G401 (cell line): ENCODE data around the gene FTL. TPM values are rescaled to one million over a fixed set of nuclear protein-coding genes. Genes with fewer than 3 reads are reported as not detected.

Source experiments
- DNase-seq: peaks from one replicate; pipeline ENCODE4 v3.0.0-alpha.2; 2015; ENCODE audit warnings: low spot score
- in situ Hi-C: cut with HindIII; loops from 2 replicates; pipeline ENCODE4 v1.10.0; 2016; ENCODE audit warnings: low sequenced_read_pairs, mixed read lengths
- total RNA-seq: library from RNA; depleted of rRNA; stranded (reverse); fragments of >200 nt; shearing (Covaris generic); gene quantifications from 2 replicates; pipeline ENCODE4 v1.2.3, GENCODE V29; 2014

The FTL gene
- total RNA-seq, 1 experiment from 2014 or later = 4,146 TPM

DNA sequence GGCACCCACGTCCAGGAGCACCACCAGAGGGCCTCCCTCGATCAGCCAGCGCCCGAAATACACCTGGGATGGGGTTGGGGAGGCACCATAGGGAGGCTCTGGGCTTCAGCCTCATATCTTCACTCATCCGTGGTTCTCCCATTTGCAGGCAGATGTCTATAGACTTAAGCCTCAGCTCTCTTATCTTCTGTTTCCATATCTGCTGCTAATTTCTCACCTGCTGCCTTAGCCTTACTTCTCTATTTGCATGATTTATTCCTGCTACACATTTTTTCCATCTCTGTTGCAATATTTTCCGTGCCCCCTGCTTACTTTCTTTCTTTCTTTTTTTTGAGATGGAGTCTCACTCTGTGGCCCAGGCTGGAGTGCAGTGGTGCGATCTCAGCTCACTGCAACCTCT, 22.2 kb downstream of the FTL start:
- no peak for DNase-seq
- in situ Hi-C loops = no loop called here

DNA sequence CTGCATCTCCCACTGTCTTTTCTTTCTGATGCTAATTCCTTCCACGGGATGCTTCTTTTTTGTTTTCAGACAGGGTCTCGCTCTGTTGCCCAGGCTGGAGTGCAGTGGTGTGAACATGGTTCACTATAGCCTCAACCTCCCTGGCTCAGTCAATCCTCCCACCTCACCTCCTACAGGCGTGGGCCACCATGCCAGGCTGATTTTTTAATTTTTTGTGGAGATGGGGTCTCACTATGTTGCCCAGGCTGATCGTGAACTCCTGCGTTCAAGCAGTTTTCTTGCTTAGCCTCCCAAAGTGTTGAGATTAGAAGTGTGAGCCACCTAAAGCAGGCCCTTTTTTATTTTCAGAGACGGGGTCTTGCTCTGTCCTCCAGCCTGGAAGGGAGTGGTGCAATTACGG, 23.2 kb downstream of the FTL start:
- in situ Hi-C loops = no loop called here
- no peak for DNase-seq

DNA sequence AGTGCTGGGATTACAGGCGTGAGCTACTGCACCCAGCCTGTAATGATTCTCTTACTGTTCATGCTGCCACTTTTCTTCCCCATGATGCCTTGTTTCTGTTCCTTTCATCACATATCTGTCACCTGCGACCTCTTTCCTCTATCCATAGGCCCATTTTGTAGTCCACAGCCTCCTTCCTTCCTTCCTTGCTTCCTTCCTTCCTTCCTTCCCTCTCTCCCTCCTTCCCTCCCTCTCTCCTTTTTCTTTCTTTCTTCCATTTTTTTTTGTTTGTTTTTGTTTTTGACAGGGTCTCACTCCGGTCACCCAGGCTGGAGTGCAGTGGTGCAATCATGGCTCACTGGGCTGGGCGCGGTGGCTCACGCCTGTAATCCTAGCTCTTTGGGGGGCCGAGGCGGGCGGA, 23.8 kb downstream of the FTL start:
- no peak for DNase-seq
- in situ Hi-C loops = no loop called here

DNA sequence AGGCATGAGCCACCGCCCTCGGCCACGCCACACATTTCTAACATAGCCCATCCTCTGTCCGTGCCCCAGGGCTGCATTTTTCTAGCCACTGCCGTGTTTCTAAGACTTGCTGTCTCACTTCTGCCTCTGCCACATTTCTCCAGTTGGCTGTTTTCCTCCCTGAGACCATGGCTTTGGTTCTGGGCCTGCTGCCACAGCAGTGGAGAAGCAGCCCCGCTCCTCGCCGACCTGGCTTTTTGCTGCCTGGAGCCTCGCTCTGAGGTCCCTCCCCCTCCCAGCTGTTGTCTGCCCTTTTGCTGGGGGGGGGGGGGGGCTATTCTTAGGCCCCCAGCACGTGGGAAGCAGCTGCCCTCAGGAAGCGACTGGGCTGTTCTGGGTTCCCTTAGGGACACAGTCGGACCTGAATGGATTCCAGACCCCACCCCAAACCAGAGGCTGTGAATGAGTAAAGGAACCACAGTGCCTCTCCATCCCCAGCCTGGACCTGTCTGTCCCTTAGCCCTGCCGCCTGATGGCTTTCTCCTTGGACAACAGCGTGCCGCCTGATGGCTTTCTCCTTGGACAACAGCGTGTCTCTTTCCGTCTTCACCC, 24.7 kb downstream of the FTL start:
- in situ Hi-C loops = no loop called here
- DNase-seq = peak; percentile 26

DNA sequence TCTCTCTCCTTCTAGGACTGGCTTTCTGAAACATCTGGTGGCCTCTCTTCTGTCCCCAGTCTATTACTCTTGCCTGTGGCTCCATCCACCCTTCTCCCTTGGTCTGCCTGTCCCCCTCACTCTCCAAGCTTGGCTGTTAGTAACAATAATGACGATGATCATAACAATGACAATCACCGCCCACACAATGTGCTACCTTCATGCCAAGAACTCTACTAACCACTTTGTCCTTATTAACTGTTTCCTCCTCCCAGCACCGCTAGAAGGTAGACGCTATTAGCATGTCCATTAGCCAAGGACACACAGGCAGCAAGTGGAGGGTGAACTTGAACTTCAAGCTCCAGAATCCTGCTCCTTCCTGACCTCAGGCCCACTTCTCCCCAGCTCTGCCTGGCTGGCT, 25.3 kb downstream of the FTL start:
- in situ Hi-C loops = no loop called here
- DNase-seq = no peak

DNA sequence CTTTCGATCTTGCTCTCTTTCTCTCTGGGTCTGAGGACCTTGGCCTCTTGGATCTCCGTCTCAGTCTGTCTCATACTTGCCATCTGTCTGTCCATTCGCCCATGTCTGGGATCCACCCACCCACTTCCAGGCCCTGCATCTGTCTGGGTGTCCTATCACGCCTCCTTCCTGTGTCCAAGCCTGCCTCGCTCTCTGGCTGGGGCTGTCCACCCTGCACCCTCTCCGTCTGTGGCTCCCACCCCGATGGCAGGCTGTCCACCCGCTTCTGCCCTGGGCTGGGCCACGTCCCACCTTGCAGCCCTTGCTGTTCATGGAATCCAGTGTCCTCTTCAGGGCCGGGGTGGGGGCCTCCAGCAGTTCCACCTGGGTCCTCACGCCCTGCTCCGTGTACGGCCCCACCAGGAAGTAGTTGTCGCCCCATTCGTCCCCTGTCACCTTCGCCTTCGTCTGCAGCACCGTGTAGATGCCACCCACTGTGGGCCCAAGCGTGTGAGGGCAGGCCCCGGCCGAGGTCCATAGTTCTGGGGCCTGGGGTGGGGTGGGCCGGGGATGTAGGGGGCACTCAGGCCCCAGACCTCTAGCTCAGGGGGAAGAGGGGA, 26.0 kb downstream of the FTL start:
- in situ Hi-C loops = no loop called here

DNA sequence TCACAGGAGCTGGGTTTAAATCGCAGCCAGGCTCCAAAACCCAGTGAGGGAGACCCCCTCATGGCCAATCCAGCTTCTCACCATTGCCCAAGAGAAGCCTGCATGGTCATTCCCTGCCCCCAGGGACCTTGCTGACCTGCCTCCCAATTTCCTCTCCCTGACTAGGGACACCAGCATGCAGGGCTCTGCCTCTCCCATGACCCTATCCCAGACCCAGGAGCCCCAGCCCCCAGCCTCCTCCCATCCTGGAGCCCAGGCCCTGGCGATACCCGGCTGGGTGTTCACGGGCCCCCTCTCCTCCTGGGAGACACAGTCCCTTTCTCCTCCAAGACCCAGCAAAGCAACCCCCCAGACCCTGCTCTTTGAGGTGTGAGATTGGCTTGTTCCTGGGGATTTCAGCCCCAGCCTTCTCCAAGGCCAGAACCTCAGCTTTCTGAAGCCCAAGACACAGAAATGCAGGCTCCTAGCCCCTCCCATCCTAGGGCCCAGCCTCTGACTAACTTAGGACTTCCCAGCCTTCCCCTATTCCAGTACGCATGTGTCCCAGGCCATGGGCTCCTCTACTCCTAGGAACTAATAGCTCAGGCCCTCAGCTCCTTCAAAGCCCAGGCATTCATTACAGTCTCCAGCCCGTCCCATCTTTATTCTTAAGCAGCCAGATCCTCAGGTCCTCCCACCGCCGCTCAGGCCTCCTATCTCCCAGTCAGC, 26.9 kb downstream of the FTL start:
- in situ Hi-C loops = no loop called here
- DNase-seq = peak; percentile 58

More for the DNA sequence above, 26.0 kb downstream of the FTL start:
- DNase-seq = no peak

DNA sequence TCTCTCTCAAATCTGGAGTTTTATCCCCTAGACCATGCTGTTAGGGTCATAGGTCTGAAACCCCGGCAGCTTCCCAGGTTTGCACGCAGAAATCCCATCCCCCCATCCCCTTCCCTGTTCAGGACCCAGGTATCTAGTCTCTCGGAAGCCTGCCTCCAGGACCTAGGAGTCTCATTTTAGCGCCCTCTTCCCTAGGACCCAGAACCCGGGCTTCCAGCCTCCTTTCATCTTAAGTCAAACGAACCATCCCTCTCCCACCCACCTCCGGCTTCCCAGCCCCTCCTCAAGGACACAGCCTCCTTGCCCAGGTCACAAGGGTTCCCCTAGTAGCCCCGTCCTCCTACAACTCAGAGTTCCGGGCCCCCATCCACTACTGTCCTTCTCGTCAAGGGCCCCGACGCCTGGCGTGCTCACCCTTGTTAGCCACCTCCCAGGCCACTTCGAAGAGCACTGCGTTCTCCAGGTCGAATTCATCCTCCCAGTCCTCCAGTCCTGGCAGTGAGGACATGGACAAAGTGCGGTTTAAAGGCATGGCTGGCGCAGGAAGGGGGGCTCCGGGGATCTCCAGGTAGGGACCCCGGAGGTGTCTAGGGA, 27.6 kb downstream of the FTL start:
- DNase-seq = peak; percentile 47
- in situ Hi-C loops = no loop called here

DNA sequence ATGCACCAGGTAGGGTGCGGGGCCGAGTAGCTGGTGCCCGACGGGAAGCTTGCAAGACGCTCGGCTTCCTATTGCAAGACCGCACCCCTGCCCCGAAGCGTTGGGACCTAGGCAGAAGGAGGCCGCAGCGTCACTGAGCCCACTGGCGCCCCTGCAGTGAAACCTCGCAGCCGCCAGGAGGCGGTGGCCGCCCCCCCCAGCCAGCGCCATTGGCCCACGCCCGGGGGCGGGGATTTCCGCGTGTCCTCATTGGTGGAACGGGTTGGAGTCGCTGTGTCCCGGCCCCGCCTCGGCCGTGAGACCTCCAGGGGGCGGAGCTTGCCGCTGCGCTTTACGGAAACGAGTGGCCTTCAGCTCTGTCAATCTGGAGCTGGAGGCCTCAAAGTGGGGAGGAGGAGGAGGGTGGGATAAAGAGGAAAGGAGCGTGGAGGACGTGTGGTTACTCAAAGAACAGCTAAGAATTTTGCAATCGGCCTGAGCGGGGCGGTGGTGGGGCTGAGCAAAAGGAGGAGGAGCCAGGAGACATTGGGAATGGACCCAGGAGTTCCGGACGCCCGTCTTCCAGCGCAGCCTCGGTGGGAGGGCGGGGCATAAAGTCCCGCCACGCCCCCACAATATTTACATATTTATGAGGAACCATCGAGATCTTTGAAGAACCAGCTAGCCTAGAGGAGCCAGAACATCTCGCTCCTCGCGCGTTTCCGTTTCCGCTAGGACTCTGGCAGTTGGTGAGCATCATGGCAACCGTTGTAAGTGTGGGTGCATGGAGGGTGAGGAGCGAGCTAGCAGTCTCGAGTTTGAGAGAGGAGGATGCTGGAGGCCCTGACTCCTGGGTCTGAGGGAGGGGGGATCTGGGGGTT, 28.3 kb downstream of the FTL start, which contains the start of the genes GYS1 and RUVBL2:
Gene GYS1 (minus strand): TSS at position 135 of the 860 bp plus-strand sequence. CDS start 197 bp downstream, outside the sequence.
Gene RUVBL2 (plus strand): TSS at position 713 of the 860 bp plus-strand sequence. CDS start 25 bp downstream, at position 738.
- peak; percentile 100 for DNase-seq
- in situ Hi-C loops = no loop called here

DNA sequence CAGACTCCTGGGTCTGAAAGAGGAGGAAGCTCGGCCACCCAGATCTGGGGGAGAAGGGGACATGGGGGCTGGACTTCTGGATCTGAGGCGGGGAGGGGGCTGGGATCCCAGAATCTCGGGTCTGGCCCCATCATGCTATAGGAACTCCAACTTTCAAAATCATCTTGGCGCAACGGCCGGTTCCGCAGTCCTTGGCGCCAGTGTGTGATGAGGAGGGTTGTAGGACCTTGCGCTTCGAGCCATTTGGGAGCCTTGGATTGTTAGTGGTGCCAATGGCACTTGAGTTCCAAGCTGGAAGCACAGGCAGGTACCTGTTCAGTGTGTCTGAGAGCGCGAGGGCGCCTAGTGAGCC, 28.9 kb downstream of the FTL start:
- DNase-seq = no peak
- in situ Hi-C loops = no loop called here

DNA sequence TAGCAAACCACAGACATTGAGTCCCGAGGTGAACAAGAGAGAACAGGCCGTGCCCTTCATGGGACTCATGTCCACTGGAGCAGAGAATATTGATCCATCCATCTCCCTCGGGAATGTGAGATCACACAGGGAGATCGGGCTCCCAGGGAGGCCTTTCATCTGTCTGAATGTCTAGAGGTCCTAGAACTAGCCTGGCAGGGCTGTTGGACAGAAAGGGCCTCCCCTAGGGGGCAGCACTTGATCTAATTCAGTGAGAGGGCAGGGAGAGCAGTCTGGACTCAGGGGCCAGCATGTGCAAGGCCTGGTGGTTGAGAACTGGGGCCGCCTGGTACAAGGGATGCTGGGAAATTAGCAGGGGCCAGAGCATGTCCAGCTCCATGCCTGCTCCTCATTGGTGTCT, 32.9 kb downstream of the FTL start:
- in situ Hi-C loops = no loop called here
- DNase-seq = peak; percentile 33

DNA sequence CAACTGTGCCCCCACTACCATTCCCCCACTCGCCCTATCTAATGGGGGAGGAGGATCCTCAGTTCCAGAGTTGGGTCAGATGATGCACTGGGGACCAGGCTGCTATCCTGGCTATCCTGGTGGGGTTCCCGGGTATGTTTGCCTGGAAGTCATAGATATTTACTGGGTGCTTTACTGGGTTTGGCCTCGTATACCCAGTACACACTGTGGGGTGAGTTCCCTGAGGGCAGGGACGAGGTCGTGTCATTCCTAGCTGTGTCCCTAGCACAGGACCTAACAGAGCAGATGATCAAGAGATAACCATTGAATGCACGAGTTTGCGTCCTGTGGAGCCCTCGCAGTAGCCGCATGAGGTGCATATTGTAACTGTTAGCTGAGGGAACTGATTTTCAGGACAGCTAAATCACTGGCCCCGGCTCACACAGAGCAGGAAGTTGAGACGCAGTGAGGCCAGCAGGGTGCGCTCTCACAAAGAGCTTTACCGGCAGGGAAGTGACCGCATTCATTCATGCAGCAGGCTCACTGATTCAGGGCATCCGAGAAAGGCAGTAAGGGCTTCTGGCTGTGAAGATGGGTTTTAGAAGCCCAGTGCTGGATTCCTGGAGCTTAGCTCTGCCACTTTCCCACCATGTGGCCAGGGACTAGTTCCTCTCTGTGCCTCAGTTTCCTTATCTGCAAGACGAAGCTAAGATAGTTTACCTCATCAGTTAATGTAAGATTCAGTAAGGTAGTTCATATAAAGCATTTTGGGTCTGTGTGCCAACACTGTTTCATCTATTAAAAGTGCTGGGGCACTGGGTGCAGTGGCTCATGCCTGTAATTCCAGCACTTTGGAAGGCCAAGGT, 34.6 kb downstream of the FTL start:
- DNase-seq = peak; percentile 38
- in situ Hi-C loops = no loop called here

DNA sequence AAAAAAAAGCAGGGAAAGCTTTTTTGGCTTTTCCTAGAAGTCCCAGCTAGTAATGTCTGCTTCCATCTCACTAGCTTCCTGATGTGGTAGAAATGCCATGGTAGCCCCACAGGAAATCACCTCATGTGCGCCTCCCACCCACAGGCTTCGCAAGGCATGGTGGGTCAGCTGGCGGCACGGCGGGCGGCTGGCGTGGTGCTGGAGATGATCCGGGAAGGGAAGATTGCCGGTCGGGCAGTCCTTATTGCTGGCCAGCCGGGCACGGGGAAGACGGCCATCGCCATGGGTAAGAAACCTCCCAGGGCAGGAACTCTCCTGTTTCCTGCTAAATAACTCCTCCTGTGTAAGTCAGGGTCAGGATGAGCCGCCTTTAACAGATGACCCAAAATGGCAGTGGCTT, 39.0 kb downstream of the FTL start:
- no peak for DNase-seq
- in situ Hi-C loops = no loop called here

DNA sequence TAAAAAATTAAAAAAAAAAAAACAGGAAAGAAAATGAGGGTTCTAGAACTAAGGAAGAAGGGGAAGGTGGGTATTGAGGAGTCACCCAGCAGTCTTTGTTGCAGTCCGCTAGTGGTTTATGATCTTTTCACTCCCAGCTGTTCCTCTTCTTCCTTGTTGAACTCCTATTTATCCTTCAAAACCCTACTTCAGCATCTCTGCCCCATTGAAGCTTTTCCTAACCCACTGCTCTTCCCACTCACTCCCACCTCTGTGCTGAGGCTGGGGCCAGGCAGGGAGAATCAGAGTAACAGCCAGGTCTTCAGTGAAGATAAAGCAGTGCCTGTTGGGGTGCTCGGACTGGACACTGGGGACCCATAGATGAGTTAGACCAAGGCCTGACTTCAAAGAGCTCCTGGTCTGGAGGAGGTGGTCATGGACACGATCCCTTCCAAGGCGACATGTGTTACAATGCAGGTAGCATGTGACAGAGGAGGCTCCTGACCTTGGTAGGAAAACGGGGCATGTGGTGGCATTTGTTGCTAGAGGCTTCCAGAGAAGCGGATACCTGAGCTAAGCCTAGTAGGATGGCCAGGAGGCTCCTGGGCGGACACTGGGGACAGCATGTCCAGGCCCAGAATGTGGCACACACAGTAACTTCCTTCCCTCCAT, 40.0 kb downstream of the FTL start:
- in situ Hi-C loops = no loop called here
- DNase-seq = no peak

DNA sequence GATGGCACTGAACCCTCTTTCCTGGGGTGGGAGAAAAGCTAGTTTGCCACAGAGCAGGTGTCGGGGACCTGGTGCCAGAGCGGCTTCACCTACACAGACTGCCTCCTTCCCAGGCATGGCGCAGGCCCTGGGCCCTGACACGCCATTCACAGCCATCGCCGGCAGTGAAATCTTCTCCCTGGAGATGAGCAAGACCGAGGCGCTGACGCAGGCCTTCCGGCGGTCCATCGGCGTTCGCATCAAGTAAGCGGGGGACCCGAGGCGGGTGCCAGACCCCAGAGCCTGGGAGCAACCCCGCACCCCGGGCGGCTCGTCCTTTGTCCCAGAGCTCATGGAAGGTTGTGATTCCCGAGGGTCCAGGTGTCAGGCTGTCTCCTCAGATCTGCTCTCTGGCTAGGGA, 41.8 kb downstream of the FTL start:
- no peak for DNase-seq
- in situ Hi-C loops = no loop called here

DNA sequence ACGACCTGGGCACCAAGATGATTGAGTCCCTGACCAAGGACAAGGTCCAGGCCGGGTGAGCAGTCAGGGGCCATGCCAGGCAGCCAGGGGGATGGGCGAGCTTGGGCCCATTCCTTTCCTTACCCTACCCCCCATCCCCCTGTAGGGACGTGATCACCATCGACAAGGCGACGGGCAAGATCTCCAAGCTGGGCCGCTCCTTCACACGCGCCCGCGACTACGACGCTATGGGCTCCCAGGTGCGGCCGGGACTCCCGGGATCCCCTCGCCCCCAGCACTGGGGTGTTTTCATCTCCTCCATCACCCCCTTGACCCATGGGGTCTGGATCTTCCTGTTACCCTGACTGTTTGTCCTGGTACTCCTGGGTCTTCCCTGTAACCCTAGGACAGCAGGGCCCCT, 44.7 kb downstream of the FTL start:
- DNase-seq = no peak
- in situ Hi-C loops = no loop called here

DNA sequence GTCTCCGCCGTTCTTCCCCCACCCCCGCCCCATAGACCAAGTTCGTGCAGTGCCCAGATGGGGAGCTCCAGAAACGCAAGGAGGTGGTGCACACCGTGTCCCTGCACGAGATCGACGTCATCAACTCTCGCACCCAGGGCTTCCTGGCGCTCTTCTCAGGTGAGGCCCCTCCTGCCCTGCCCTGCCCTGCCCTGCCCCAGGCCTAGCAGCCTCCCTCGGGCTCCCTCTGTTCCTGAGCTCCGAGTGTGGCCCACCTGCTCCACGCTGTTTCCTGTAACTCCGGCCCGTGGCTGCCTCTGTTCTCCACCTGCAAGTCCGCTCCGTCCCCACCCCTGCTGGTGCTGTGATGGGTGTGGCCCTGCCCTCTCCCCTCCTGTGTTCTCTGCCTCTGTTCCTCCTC, 45.3 kb downstream of the FTL start:
- no peak for DNase-seq
- in situ Hi-C loops = no loop called here

DNA sequence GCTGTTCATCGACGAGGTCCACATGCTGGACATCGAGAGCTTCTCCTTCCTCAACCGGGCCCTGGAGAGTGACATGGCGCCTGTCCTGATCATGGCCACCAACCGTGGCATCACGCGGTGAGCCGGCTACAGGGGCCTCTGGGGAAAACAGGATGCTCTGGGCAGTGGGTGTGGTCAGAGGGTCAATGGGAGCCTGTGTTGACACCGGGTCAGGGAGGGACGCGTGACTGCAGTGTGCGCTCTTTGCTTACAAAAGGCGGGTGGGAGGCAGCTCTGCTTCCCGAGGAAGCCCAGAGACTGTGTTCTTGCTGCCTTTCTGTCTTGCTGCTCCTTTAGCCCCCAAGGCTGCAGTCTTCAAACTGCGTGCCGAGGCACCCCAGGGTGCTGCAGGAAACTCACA, 46.1 kb downstream of the FTL start:
- in situ Hi-C loops = no loop called here

More for the DNA sequence above, 46.1 kb downstream of the FTL start:
- no peak for DNase-seq
